ENCODE data around the gene OCIAD1. TPM values are rescaled to one million over a fixed set of nuclear protein-coding genes. Genes with fewer than 3 reads are reported as not detected.

OCIAD1 gene
- total and polyA plus RNA-seq, 2 of the 13 experiments (the other 11 are each of a cell fraction or from before 2014, with no cell fraction given), result 67.3 to 74.9 TPM

GRCh38 chr4:48830706-48831531 lies at the start of gene OCIAD1 (continued):
- TF ChIP-seq GRHL1 (CRISPR knock-in tag; conservative IDR thresholded peaks at IDR 0.05) (no peak), PAF1 (CRISPR knock-in tag; IDR thresholded peaks at IDR 0.05) (no peak), U2AF2 (IDR thresholded peaks at IDR 0.05; ENCODE audit: low read depth, low read length) (no peak), TMF1 (CRISPR knock-in tag; IDR thresholded peaks at IDR 0.05; ENCODE audit: low read depth) (no peak), TRAFD1 (CRISPR knock-in tag; IDR thresholded peaks at IDR 0.05; ENCODE audit: borderline replicate concordance) (no peak), CENPX (CRISPR knock-in tag; IDR thresholded peaks at IDR 0.05) (no peak), SIN3A (IDR thresholded peaks at IDR 0.05; ENCODE audit: borderline replicate concordance, low read depth, low read length) (no peak), ZNF83 (CRISPR knock-in tag; IDR thresholded peaks at IDR 0.05; ENCODE audit: borderline replicate concordance) (no peak), ZMYM4 (CRISPR knock-in tag; IDR thresholded peaks at IDR 0.05) (peak; percentile 87), PHF5A (CRISPR knock-in tag; IDR thresholded peaks at IDR 0.05; ENCODE audit: low read depth, unreplicated experiment) (no peak), ZNF598 (CRISPR knock-in tag; IDR thresholded peaks at IDR 0.05; ENCODE audit: borderline replicate concordance) (no peak), ZNF644 (CRISPR knock-in tag; IDR thresholded peaks at IDR 0.05; ENCODE audit: low read depth) (no peak), IKZF5 (CRISPR knock-in tag; IDR thresholded peaks at IDR 0.05) (no peak)
- TF ChIP-seq, protein P1, sequence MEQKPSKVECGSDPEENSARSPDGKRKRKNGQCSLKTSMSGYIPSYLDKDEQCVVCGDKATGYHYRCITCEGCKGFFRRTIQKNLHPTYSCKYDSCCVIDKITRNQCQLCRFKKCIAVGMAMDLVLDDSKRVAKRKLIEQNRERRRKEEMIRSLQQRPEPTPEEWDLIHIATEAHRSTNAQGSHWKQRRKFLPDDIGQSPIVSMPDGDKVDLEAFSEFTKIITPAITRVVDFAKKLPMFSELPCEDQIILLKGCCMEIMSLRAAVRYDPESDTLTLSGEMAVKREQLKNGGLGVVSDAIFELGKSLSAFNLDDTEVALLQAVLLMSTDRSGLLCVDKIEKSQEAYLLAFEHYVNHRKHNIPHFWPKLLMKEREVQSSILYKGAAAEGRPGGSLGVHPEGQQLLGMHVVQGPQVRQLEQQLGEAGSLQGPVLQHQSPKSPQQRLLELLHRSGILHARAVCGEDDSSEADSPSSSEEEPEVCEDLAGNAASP (CRISPR knock-in tag; IDR thresholded peaks at IDR 0.05; ENCODE audit: borderline replicate concordance), result no peak
- TF ChIP-seq, protein P2, sequence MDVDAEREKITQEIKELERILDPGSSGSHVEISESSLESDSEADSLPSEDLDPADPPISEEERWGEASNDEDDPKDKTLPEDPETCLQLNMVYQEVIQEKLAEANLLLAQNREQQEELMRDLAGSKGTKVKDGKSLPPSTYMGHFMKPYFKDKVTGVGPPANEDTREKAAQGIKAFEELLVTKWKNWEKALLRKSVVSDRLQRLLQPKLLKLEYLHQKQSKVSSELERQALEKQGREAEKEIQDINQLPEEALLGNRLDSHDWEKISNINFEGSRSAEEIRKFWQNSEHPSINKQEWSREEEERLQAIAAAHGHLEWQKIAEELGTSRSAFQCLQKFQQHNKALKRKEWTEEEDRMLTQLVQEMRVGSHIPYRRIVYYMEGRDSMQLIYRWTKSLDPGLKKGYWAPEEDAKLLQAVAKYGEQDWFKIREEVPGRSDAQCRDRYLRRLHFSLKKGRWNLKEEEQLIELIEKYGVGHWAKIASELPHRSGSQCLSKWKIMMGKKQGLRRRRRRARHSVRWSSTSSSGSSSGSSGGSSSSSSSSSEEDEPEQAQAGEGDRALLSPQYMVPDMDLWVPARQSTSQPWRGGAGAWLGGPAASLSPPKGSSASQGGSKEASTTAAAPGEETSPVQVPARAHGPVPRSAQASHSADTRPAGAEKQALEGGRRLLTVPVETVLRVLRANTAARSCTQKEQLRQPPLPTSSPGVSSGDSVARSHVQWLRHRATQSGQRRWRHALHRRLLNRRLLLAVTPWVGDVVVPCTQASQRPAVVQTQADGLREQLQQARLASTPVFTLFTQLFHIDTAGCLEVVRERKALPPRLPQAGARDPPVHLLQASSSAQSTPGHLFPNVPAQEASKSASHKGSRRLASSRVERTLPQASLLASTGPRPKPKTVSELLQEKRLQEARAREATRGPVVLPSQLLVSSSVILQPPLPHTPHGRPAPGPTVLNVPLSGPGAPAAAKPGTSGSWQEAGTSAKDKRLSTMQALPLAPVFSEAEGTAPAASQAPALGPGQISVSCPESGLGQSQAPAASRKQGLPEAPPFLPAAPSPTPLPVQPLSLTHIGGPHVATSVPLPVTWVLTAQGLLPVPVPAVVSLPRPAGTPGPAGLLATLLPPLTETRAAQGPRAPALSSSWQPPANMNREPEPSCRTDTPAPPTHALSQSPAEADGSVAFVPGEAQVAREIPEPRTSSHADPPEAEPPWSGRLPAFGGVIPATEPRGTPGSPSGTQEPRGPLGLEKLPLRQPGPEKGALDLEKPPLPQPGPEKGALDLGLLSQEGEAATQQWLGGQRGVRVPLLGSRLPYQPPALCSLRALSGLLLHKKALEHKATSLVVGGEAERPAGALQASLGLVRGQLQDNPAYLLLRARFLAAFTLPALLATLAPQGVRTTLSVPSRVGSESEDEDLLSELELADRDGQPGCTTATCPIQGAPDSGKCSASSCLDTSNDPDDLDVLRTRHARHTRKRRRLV (CRISPR knock-in tag; IDR thresholded peaks at IDR 0.05), result no peak; the same call in 1 of the 2 replicates
- TF ChIP-seq, protein P3, sequence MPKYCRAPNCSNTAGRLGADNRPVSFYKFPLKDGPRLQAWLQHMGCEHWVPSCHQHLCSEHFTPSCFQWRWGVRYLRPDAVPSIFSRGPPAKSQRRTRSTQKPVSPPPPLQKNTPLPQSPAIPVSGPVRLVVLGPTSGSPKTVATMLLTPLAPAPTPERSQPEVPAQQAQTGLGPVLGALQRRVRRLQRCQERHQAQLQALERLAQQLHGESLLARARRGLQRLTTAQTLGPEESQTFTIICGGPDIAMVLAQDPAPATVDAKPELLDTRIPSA (CRISPR knock-in tag; IDR thresholded peaks at IDR 0.05; ENCODE audit: borderline replicate concordance), result no peak
